DND-41 (cell line): ENCODE results near the gene YWHAQ.

Experiments
- ATAC-seq: fragments of 200-7000 bp; cut with Tn5 transposase; 3 replicates; pipeline ENCODE4 v1.9.1; 2021; ENCODE audit warnings: low read depth; ENCODE audit not compliant: insufficient read depth
- DNase-seq: peaks from one replicate; pipeline ENCODE4 v3.0.0-alpha.2; 2020
- H2AFZ ChIP-seq: 2 replicates; pipeline ENCODE4 v1.6.0; 2012; ENCODE audit warnings: low read depth, low read length
- H3K27ac ChIP-seq: 2 replicates; pipeline ENCODE4 v1.5.1; 2012; ENCODE audit warnings: low read length, inconsistent platforms
- H3K27me3 ChIP-seq: fragments of 200-600 bp; sonication (generic); 2 replicates; pipeline ENCODE4 v1.6.0; 2012; ENCODE audit warnings: low read length, mild to moderate bottlenecking, inconsistent platforms; ENCODE audit not compliant: insufficient read depth, poor library complexity
- H3K36me3 ChIP-seq: 2 replicates; pipeline ENCODE4 v1.5.1; 2012; ENCODE audit warnings: low read length, inconsistent platforms; ENCODE audit not compliant: insufficient read depth
- H3K4me1 ChIP-seq: 2 replicates; pipeline ENCODE4 v1.5.1; 2012; ENCODE audit warnings: mild to moderate bottlenecking, low read length; ENCODE audit not compliant: insufficient read depth
- H3K4me2 ChIP-seq: 2 replicates; pipeline ENCODE4 v1.6.0; 2012; ENCODE audit warnings: mild to moderate bottlenecking, moderate library complexity, low read length, inconsistent platforms; ENCODE audit not compliant: insufficient read depth
- H3K4me3 ChIP-seq, 2 experiments: fragments of 200-600 bp in 1 of 2; shearing (Covaris generic) in 1 of 2; 2 replicates each; pipeline ENCODE4 v1.5.1; 2012 to 2016; ENCODE audit warnings: inconsistent platforms in 2 of 2, low read length in 2 of 2, mild to moderate bottlenecking in 2 of 2, low read depth in 1 of 2, moderate library complexity in 1 of 2
- H3K79me2 ChIP-seq: 2 replicates; pipeline ENCODE4 v1.6.0; 2012; ENCODE audit warnings: low read length, inconsistent platforms; ENCODE audit not compliant: insufficient read depth
- H3K9ac ChIP-seq: 2 replicates; pipeline ENCODE4 v1.6.0; 2012; ENCODE audit warnings: low read depth, mild to moderate bottlenecking, inconsistent platforms, low read length, moderate library complexity
- H3K9me3 ChIP-seq: 2 replicates; pipeline ENCODE4 v1.5.1; 2012; ENCODE audit warnings: low read length, moderate library complexity, mild to moderate bottlenecking, inconsistent platforms; ENCODE audit not compliant: insufficient read depth, severe bottlenecking
- H4K20me1 ChIP-seq: 2 replicates; pipeline ENCODE4 v1.6.0; 2012; ENCODE audit warnings: low read length; ENCODE audit not compliant: insufficient read depth
- EZH2 ChIP-seq: IDR thresholded peaks from 3 replicates; pipeline ENCODE4 v1.6.1; 2012; ENCODE audit warnings: borderline replicate concordance, low read depth, mild to moderate bottlenecking, moderate library complexity, low read length, inconsistent platforms; ENCODE audit not compliant: severe bottlenecking
- TF ChIP-seq, protein P1 (sequence below): IDR thresholded peaks from 2 replicates; pipeline ENCODE4 v1.5.1; 2012; ENCODE audit warnings: borderline replicate concordance, low read length, moderate library complexity, mild to moderate bottlenecking; ENCODE audit not compliant: poor library complexity, severe bottlenecking; ENCODE audit errors: extremely low read depth

The YWHAQ gene

DNA sequence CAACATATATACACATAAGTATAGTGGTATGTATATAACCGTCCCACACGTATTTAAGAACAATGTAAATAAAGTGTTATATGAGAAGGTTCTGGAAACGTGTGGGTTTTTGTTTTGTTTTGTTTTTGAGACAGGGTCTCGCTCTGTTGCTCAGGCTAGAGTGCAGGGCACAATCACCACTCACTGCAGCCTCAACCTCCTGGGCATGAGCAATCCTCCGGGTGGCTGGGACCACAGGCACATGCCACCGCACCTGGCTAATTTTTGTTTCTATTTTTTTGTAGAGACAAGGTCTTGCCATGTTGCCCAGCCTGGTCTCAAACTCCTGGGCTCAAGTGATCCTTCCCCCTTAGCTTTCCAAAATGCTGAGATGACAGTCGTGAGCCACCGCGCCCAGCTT lies 81.4 kb downstream of the YWHAQ start:
- Histone ChIP-seq H3K9ac (no peak overlapping the region), H3K4me1 (peaks cover 38% of the 10 kb centered on the region), H3K4me2 (no peak overlapping the region), H3K27ac (no peak overlapping the region), H4K20me1 (peaks cover 36% of the 10 kb centered on the region; the same call in 1 of the 2 replicates), H3K4me3 (no peak overlapping the region), H3K9me3 (no peaks in the 10 kb centered on the region), H3K79me2 (peaks cover 98% of the 10 kb centered on the region), H3K36me3 (no peaks in the 10 kb centered on the region), H3K27me3 (no peaks in the 10 kb centered on the region), H2AFZ (no peak overlapping the region)
- DNase-seq (no peak), ATAC-seq (no peak)
- TF ChIP-seq EZH2: no peak
- TF ChIP-seq, protein P1, sequence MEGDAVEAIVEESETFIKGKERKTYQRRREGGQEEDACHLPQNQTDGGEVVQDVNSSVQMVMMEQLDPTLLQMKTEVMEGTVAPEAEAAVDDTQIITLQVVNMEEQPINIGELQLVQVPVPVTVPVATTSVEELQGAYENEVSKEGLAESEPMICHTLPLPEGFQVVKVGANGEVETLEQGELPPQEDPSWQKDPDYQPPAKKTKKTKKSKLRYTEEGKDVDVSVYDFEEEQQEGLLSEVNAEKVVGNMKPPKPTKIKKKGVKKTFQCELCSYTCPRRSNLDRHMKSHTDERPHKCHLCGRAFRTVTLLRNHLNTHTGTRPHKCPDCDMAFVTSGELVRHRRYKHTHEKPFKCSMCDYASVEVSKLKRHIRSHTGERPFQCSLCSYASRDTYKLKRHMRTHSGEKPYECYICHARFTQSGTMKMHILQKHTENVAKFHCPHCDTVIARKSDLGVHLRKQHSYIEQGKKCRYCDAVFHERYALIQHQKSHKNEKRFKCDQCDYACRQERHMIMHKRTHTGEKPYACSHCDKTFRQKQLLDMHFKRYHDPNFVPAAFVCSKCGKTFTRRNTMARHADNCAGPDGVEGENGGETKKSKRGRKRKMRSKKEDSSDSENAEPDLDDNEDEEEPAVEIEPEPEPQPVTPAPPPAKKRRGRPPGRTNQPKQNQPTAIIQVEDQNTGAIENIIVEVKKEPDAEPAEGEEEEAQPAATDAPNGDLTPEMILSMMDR: no peak

DNA sequence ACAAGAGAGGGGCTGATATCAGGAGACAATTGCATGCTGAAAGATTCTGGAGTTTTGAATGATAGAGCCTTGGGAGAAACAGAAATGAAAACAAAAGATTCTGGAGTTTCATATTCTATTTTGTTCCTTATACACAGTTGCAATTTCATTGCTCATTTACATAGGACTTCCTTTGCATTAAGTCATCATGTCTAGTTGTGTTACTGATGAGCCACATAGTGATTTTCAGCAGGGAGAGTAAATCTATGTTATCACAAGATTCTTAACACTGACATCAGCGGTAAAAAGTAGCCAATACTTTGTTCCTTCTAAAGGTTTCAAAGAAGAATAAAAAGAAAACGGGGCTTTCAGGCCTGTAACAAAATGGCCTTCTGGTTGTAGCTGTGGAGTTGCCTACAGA lies 82.3 kb downstream of the YWHAQ start:
- TF ChIP-seq EZH2: no peak
- TF ChIP-seq, protein P1: no peak
- no peak overlapping the region for H3K9ac ChIP-seq
- H3K36me3 ChIP-seq: no peaks in the 10 kb centered on the region
- no peaks in the 10 kb centered on the region for H3K27me3 ChIP-seq
- H3K4me2 ChIP-seq: no peak overlapping the region
- peaks cover 32% of the 10 kb centered on the region for H3K4me1 ChIP-seq
- H2AFZ ChIP-seq: no peak overlapping the region
- no peak overlapping the region for H3K27ac ChIP-seq
- peaks cover 42% of the 10 kb centered on the region; the same call in 1 of the 2 replicates for H4K20me1 ChIP-seq
- ATAC-seq: no peak
- peaks cover 98% of the 10 kb centered on the region for H3K79me2 ChIP-seq
- H3K4me3 ChIP-seq: no peak overlapping the region
- DNase-seq: no peak
- no peaks in the 10 kb centered on the region for H3K9me3 ChIP-seq

DNA sequence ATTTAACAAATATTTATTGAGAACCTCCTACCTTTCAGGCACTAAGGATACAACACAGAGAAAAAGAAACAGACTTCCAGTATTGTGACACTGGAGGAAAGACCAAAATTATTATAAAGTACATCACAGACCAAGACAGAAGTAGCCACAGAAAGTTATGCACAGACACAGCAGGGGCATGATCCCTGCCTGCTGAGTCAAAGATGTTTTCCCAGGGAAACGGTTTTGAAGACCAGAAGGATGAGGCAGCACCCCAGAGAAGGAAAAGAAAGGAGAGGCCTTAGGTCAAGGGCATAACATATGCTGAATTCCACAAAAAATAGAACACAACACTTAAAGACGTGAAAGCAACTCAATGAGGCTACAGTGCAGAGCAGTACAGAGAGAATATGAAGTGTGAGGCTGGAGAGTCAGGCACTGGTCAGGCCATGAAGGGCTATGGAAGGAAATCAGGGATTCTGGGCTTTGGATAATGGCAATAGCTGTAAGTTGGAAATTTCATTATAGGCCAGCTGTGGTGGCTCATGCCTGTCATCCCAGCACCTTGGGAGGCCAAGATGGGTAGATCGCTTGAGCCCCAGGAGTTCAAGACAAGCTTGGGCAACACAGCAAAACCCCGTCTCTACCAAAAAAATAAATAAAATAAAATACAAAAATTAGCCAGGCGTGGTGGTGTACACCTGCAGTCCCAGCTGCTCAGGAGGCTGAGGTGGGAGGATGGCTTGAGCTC lies 83.4 kb downstream of the YWHAQ start:
- ATAC-seq: no peak
- no peak overlapping the region for H2AFZ ChIP-seq
- H4K20me1 ChIP-seq: peaks cover 43% of the 10 kb centered on the region; the same call in 1 of the 2 replicates
- H3K9me3 ChIP-seq: no peaks in the 10 kb centered on the region
- H3K27me3 ChIP-seq: no peaks in the 10 kb centered on the region
- no peak for DNase-seq
- H3K36me3 ChIP-seq: 0 out of 2 replicates have a peak, but pooled peaks cover 3% of the 10 kb centered on the region
- TF ChIP-seq, protein P1: no peak
- no peak for TF ChIP-seq EZH2
- no peak overlapping the region for H3K4me3 ChIP-seq
- H3K27ac ChIP-seq: no peak overlapping the region
- no peak overlapping the region for H3K9ac ChIP-seq
- H3K4me1 ChIP-seq: peaks cover 22% of the 10 kb centered on the region
- no peak overlapping the region for H3K4me2 ChIP-seq
- peaks cover 97% of the 10 kb centered on the region for H3K79me2 ChIP-seq
